Fibroblast of lung (primary cell): ENCODE results near the gene NDUFA12. TPM values are rescaled to one million over a fixed set of nuclear protein-coding genes. Genes with fewer than 3 reads are reported as not detected.
A peak's percentile ranks its signal among the peaks of the same experiment; 100 is the strongest.

Experiments
- DNase-seq, 2 donors: peaks; one replicate each; pipeline versions ENCODE4 v3.0.0 to v3.0.0-alpha.2; 2010; ENCODE audit warnings: low read depth in 2 of 2
- H2AFZ ChIP-seq: 2 replicates; pipeline ENCODE4 v1.5.1; 2012; ENCODE audit warnings: low read length, control low read depth, inconsistent platforms
- H3K27ac ChIP-seq: 2 replicates; pipeline ENCODE4 v1.5.1; 2011; ENCODE audit warnings: low read length, control low read depth; ENCODE audit not compliant: insufficient read depth
- H3K27me3 ChIP-seq: 2 replicates; pipeline ENCODE4 v1.5.1; 2011; ENCODE audit warnings: mild to moderate bottlenecking, low read length; ENCODE audit not compliant: control insufficient read depth, insufficient read depth
- H3K36me3 ChIP-seq: 2 replicates; pipeline ENCODE4 v1.5.1; 2011; ENCODE audit warnings: low read length; ENCODE audit not compliant: control insufficient read depth, insufficient read depth
- H3K4me1 ChIP-seq: 2 replicates; pipeline ENCODE4 v1.5.1; 2011; ENCODE audit warnings: low read length; ENCODE audit not compliant: control insufficient read depth, insufficient read depth; ENCODE audit errors: extremely low read depth
- H3K4me2 ChIP-seq: 2 replicates; pipeline ENCODE4 v1.5.1; 2011; ENCODE audit warnings: low read length, control low read depth; ENCODE audit not compliant: insufficient read depth; ENCODE audit errors: extremely low read depth
- H3K4me3 ChIP-seq, 4 experiments: fragments of 200-600 bp in 1 of 4; sonication (generic) in 1 of 4; replicated peaks in 1 of 4; 2 replicates each; pipeline ENCODE4 v1.5.1; 2011 to 2016; ENCODE audit warnings: low read length in 4 of 4, low read depth in 3 of 4, mild to moderate bottlenecking in 3 of 4, control low read depth in 2 of 4, inconsistent platforms in 1 of 4, mixed read lengths in 1 of 4; ENCODE audit not compliant: insufficient read depth in 1 of 4; ENCODE audit errors: control extremely low read depth in 1 of 4
- H3K79me2 ChIP-seq: 2 replicates; pipeline ENCODE4 v1.5.1; 2012; ENCODE audit warnings: mild to moderate bottlenecking, low read length, inconsistent platforms; ENCODE audit not compliant: control insufficient read depth, insufficient read depth
- H3K9ac ChIP-seq: 2 replicates; pipeline ENCODE4 v1.5.1; 2011; ENCODE audit warnings: mild to moderate bottlenecking, low read length, control low read depth; ENCODE audit not compliant: insufficient read depth
- H3K9me3 ChIP-seq: 2 replicates; pipeline ENCODE4 v1.5.1; 2012; ENCODE audit warnings: low read depth, low read length; ENCODE audit not compliant: control insufficient read depth, insufficient read depth
- H4K20me1 ChIP-seq: 2 replicates; pipeline ENCODE4 v1.5.1; 2011; ENCODE audit warnings: low read length; ENCODE audit not compliant: control insufficient read depth, insufficient read depth; ENCODE audit errors: extremely low read depth
- EZH2 ChIP-seq: IDR thresholded peaks from 2 replicates; pipeline ENCODE4 v1.5.1; 2012; ENCODE audit warnings: low read length, control low read depth, mild to moderate bottlenecking; ENCODE audit errors: missing control alignments
- polyA plus RNA-seq, 2 donors: library from polyadenylated mRNA; depleted of rRNA in 1 of 2; stranded (reverse) in 1 of 2; unstranded in 1 of 2; fragments of >200 nt; gene quantifications; 2 replicates each; pipeline ENCODE4 v1.2.1, GENCODE V29; 2011 to 2012; ENCODE audit warnings: missing spikeins in 1 of 2
- total RNA-seq: library from RNA; depleted of rRNA; stranded (reverse); fragments of >200 nt; gene quantifications from 2 replicates; pipeline ENCODE4 v1.2.1, GENCODE V29; 2014
- TF ChIP-seq, protein P1 (sequence below), 2 donors: IDR thresholded peaks in 1 of 2; conservative IDR thresholded peaks in 1 of 2; 1 replicate in 1 of 2; 2 replicates in 1 of 2; pipeline ENCODE4 v1.5.1; 2011 to 2012; ENCODE audit warnings: low read length in 2 of 2, control low read depth in 1 of 2, inconsistent platforms in 1 of 2, low read depth in 1 of 2, mild to moderate bottlenecking in 1 of 2

NDUFA12 gene
- total and polyA plus RNA-seq, 2 donors (not counting 1 experiment from before 2014, with no cell fraction given) = 102 to 210 TPM

DNA sequence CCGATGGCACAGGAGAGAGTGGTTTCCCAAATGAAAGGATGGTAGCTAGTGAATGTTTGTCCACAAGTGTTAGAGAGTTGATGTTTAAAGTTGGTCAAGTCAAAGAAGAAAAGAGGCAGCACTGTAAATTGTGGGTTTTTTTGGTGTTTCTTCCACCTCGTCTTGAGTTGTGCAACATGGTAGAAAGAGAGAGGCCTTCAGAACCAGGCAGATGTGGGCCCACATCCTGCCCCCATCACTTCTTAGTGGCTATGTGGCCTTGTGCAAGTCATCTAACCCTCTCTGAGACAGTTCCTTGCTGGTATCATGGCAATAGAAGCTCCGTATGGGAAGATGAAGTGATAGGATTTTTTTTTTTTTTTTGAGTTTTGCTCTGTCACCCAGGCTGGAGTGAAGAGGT is 60.8 kb downstream of the NDUFA12 start:
- TF ChIP-seq, protein P1, sequence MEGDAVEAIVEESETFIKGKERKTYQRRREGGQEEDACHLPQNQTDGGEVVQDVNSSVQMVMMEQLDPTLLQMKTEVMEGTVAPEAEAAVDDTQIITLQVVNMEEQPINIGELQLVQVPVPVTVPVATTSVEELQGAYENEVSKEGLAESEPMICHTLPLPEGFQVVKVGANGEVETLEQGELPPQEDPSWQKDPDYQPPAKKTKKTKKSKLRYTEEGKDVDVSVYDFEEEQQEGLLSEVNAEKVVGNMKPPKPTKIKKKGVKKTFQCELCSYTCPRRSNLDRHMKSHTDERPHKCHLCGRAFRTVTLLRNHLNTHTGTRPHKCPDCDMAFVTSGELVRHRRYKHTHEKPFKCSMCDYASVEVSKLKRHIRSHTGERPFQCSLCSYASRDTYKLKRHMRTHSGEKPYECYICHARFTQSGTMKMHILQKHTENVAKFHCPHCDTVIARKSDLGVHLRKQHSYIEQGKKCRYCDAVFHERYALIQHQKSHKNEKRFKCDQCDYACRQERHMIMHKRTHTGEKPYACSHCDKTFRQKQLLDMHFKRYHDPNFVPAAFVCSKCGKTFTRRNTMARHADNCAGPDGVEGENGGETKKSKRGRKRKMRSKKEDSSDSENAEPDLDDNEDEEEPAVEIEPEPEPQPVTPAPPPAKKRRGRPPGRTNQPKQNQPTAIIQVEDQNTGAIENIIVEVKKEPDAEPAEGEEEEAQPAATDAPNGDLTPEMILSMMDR (conservative IDR thresholded peaks at IDR 0.05 in 1 of 2, IDR thresholded peaks at IDR 0.05 in 1 of 2; ENCODE audit: low read depth in 1 of 2, low read length in 2 of 2) = no peak
- TF ChIP-seq EZH2 = no peak
- no peak for DNase-seq
- Histone ChIP-seq H3K4me1 (peaks cover 7% of the 10 kb centered on the region), H3K79me2 (no peaks in the 10 kb centered on the region), H3K36me3 (no peaks in the 10 kb centered on the region), H4K20me1 (no peaks in the 10 kb centered on the region), H3K4me2 (no peak overlapping the region), H3K9me3 (no peaks in the 10 kb centered on the region), H3K27ac (no peak overlapping the region), H2AFZ (no peak overlapping the region), H3K4me3 (no peak overlapping the region), H3K27me3 (no peaks in the 10 kb centered on the region), H3K9ac (no peak overlapping the region)

DNA sequence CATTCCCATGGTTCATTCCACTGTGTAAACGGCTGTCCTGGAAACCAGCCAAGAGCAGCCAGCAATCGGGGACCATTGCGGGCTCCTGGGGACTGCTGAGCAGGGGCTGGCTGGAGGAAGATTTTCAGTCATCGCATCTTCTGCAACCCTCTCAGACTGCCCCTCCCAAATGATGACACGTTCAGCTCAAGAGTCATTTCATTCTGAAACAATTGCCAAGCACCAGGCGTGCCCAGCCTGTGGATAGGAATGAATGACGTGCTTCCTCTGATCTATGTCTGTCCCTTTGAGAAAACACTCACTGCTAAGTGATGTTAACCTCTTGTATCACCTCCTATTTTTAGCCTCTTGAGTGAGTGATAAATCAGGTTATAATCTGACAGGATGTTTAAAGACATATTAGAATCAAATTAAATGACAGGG is 62.0 kb downstream of the NDUFA12 start:
- peaks cover 7% of the 10 kb centered on the region for H3K4me1 ChIP-seq
- no peaks in the 10 kb centered on the region for H3K9me3 ChIP-seq
- no peaks in the 10 kb centered on the region for H3K79me2 ChIP-seq
- H3K27ac ChIP-seq = peak overlapping the region; percentile 61
- H2AFZ ChIP-seq = no peak overlapping the region
- no peaks in the 10 kb centered on the region for H3K36me3 ChIP-seq
- no peak overlapping the region for H3K9ac ChIP-seq
- no peaks in the 10 kb centered on the region for H3K27me3 ChIP-seq
- peak overlapping the region; percentile 63 for H3K4me2 ChIP-seq
- no peaks in the 10 kb centered on the region for H4K20me1 ChIP-seq
- TF ChIP-seq, protein P1 (conservative IDR thresholded peaks at IDR 0.05 in 1 of 2, IDR thresholded peaks at IDR 0.05 in 1 of 2; ENCODE audit: low read depth in 1 of 2, low read length in 2 of 2) = no peak
- TF ChIP-seq EZH2 = no peak
- H3K4me3 ChIP-seq = no peak overlapping the region
- DNase-seq = peak; percentile 82

DNA sequence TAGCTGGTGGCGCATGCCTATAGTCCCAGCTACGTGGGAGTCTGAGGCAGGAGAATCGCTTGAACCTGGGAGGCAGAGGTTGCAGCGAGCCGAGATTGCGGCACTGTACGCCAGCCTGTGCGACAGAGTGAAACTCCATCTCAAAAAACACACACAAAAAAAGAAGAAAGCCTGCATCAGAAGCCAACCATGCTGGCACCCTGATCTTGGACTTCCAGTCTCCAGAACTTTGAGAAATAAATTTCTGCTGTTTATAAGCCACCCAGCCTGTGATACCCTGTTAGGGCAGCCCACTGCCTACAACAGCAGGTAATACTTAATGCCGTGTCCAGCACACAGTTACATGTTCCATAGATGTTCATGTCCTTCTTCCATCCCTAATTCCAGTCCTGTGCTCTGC is 62.7 kb downstream of the NDUFA12 start:
- TF ChIP-seq, protein P1 (conservative IDR thresholded peaks at IDR 0.05 in 1 of 2, IDR thresholded peaks at IDR 0.05 in 1 of 2; ENCODE audit: low read depth in 1 of 2, low read length in 2 of 2) = no peak
- TF ChIP-seq EZH2 = no peak

More for the DNA sequence above, 62.7 kb downstream of the NDUFA12 start:
- Histone ChIP-seq H3K4me1 (peaks cover 7% of the 10 kb centered on the region), H3K4me2 (peak overlapping the region; percentile 15), H4K20me1 (no peaks in the 10 kb centered on the region), H3K4me3 (no peak overlapping the region), H2AFZ (no peak overlapping the region), H3K9me3 (no peaks in the 10 kb centered on the region), H3K27ac (peak overlapping the region; percentile 61), H3K36me3 (no peaks in the 10 kb centered on the region), H3K79me2 (no peaks in the 10 kb centered on the region), H3K9ac (no peak overlapping the region), H3K27me3 (no peaks in the 10 kb centered on the region)
- no peak for DNase-seq
